Putamen (tissue), 1 donor: ENCODE results near the gene CHST11.
A peak's percentile ranks its signal among the peaks of the same experiment; 100 is the strongest.

Experiments
- DNase-seq: peaks from one replicate; pipeline ENCODE4 v3.0.0-alpha.2; 2016; ENCODE audit warnings: low spot score

Gene CHST11

DNA sequence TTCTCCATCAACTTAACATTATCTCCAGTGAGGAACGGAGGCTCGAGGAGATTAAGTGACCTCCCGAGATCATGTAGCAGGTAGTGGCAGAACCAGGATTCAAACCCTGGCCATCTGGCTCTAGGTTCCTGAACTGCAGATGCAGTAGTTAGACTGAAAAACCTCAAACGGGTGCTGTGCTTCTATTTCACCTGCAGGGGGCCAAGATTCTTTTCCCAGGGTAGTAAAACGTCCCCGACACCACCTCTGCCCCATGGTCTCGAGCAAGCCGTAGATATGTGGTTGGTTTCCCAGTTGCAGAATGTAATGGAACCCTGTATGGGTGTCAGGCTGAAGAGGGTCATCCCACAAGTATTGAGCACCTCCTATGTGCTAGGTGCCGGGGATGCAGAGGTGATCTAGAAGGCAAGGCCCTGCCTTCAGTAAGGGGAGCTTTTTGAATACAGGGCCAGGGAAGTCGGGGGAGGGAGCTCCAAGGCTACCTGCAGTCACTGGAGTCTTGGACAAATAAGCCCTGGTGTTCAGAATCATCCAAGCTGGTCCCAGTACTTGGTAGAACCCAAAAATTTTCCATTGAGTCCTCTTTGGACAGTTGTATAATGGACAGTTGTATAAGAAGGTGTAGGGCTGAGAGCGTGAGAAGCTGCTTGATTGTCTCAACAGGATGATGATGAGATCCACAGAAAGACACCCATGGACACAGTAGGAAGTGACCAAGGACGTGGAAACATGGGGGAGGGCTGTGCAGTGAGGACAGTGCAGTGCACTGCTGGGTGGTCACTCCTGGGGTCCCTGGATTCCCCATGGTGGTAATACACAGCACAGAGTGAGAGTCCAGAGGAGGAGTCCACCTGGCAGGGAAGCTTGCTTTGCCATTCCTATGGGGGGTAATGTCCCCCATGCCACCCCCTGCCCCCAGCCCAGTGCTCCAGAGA, 197.2 kb downstream of the CHST11 start:
- no peak for DNase-seq

DNA sequence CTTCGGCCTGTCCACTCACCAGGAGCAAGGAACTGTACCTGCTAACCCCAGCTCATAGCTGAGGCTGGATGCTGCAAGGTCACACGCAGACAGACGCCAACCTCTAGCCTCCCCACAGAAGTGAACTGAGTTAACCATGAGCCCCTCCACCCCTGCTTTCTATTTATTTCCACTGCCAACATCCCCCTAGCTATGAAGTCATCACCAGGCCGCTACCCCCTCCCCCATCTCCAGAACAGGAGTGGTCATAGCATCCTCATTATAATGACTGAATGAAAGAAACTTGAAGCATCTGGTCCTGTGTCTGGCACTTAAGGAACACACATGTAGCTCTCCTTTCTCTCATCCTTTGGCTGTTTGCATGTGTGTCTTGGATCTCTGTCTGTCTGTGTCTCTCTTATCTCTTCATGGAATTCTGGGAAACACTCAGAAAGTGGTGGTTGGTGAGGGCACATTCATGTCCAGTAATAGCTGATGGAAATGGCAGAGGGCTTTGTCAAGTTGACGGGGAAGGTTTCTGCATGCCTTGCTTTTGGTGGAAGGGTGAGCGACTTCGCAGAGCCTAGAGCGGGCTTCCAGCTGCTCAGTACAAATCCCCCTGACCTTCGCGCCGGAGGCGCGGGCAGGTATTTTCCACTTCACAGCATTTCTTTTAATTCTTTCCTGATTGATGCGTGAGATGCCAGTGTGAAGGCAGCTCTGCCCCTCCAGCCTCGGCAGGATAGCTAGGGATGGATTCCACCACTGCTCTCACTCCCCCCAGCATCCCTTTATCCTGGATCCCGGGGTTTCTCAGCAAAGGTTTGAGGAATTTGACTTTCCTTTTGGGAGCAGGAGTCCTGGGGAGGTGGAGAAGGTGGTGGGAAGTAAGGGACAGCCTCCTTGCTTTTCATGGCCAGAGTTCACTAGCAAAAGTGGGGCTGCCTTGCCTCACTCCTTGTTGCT, 198.2 kb downstream of the CHST11 start:
- DNase-seq: no peak

DNA sequence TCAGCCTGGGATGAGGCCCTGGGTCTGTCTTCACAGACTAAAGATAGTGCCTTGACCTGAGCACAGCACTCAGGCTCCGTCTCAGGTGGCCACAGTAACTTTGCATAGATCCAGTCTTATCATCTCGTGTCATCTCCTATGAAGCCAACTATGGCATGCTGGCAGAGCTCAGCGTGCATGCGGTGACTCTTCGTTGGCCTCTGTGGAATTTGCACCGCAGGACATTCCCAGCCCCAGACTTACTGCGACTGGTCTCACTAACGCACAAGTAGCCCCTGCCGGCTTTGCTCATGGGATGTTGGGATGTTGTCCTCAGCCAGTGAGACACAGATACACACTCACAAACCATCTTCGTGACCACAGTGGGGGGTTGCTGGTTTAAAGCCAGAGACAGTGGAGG, 199.6 kb downstream of the CHST11 start:
- no peak for DNase-seq

DNA sequence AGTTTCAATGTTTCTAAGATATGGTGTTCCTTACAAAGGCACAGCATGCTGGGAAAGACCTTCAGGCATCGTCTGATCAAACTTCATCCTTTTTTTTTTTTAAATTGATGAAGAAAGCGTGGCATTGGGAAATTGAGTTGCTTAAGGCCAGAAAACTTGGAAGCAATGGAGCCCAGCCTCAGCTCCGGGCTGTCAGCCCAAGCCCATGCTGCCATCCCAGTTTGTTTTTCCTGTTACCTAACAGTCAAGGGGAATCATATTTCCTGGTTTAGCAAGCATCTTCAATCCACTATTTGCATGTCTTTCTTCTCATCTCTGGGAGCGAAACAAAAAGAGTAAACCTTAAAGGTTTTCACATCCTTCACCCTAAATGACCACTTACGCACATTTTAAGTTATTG, 200.2 kb downstream of the CHST11 start:
- no peak for DNase-seq

DNA sequence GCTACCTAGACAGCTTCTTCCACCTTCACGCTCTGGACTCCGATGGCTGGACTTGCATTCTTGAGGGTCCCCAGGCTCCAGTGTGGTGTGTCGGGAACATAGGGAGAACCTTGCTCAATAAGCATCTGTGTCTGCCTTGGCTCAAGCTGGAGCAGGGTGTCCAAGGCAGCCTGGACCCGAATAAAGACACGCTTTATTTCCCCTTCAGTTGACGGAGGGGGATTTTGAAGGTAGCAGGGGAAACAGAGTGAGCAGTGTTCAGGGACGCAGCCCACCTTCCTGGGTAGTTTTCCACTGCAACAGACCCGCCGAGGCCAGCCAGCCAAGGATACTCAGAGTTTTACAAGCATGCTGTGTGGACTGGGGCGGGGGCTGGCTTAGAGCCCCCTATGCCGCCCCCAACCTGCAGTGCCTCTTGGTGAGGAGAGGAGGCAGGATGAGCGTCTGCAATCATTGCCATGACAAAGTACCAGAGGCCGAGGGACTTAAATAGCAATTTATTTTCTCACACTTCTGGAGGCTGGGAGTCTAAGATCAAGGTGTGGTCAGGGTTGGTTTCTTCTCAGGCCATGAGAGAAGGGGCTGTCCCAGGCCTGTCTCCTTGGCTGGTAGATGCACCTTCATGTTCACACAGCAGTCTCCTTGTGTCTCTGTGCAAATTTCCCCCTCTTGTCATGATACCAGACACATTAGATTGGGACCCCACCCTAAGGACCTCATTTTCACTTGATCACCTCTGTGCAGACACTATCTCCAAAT, 201.2 kb downstream of the CHST11 start:
- DNase-seq: no peak

DNA sequence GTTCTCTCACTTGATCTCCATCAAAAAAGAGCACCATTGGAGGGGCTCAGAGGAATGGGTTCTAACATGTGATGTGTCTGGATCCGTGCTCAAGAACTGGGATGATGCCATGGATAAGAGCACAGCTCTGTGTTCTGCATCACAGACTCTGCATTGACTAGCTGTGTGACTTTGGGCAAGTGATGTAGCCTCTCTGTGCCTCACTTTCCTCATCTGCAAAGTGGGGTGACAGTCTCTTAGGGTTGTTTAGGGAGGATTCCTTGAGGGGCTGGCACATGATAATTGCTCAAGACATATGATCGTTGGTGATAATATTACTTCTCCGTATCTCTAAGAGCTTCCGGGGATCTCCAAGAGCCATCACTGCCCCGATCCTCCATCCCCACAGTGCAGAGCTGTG, 202.3 kb downstream of the CHST11 start:
- no peak for DNase-seq

DNA sequence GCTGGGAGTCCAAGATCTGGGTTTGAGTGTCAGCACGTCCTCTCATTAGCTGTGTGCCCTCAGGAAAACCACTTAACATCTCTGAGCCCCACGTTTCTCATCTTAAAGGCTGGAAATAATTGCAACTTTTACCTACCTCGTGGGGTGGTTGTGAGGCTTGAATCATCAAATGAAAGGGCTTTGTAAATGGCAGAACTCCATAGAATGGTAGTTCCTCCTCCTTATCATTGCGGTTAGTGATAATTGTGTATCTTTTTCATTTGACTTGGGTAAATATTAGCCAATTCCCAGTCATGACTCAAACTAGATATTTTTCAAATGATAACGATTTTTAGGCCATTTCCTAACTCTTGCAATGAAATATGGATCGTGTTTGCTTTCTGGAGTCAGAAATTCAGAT, 205.5 kb downstream of the CHST11 start:
- no peak for DNase-seq

DNA sequence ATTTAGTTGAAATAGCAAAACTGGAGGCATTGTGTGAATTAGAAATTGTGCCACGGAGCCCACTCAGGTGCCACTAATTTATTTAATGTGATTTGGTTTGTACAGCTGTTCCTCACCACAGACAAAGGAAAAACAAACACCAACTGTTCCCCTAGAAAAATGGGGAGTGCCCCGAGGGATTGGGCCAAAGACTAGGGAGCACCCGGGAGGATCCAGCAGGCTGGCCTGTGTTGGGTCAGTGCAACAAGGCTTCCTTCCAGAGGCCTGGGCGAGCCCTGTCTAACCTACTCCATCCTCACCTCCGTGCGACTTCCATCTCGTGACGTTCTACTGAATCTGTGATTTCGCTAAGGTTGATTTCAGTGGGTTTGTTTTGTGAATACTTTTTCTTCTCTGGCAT, 206.2 kb downstream of the CHST11 start:
- no peak for DNase-seq

DNA sequence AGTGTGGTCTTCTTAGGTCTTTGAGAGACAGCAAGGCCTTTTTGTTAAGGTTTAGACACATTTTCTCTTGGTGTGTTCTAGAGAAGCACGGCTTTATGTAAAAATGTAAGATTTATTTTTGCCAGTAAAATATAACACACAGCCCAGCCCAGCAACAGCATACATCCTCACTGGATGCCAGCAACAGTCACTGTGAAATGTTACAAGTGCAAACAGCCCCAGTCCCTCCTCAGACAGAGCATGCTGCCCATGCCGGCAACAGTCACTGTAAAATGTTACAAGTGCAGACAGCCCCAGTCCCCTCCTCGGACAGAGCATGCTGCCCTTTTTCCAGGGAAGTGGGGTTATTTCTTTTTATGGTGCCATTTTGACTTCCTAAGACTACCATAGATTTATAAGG, 207.6 kb downstream of the CHST11 start:
- no peak for DNase-seq

DNA sequence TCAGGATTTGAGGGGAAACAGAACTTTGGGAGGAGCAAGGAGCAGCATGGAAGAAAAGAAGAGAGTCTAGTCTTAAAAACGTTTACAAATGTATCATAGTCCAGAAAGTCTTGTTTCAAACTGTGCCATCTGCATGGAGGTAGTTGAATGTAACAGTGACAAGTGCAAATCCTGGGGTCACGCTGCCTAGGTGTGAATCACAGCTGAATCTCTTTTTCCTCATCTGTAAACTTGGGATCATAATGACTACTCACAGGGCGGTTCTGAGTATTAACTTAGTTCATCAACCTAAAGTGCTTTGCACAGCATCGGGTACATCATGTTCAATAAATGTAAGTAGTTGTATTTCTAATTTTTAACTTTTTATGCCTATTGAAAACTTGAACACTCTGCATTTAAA, 208.5 kb downstream of the CHST11 start:
- no peak for DNase-seq

DNA sequence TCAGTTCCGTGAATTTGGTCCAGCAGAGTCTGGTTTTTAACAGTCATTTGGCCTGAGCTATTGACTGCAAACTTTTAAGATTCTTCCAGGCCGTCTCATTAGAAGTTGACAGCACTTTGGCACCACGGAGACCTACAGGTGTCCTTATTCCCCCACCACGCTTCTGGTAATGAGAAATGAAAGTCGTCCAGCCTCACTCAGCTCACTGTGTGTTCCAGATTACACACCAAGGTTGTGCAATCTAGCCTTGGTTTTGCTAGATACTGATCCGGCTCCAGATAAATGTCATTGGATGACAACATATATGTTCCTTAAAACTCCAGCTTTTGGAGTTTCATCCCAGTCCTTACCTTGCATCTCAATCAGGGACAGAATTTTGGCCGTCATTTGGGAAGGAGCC, 210.4 kb downstream of the CHST11 start:
- no peak for DNase-seq

DNA sequence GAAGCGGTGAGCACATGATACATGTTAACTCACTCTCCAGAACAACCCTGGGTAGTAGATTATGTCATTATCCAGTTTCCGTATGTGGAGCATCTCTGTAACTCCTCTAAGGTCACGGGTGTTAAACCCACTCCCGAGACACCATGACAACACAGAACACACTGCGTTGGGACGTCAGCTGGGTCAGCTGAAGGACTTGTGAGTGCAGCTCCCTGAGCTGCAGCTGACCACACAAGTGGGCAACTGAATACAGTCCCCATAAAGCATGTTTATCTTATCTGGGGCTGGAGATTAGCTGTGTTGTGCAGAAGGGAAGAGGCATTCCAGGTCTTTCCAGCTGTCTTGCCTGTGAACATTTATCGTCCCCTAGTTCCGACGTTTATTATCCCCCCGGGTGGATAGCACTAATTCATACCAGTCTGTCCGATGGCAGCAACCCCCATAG, 211.5 kb downstream of the CHST11 start:
- no peak for DNase-seq

DNA sequence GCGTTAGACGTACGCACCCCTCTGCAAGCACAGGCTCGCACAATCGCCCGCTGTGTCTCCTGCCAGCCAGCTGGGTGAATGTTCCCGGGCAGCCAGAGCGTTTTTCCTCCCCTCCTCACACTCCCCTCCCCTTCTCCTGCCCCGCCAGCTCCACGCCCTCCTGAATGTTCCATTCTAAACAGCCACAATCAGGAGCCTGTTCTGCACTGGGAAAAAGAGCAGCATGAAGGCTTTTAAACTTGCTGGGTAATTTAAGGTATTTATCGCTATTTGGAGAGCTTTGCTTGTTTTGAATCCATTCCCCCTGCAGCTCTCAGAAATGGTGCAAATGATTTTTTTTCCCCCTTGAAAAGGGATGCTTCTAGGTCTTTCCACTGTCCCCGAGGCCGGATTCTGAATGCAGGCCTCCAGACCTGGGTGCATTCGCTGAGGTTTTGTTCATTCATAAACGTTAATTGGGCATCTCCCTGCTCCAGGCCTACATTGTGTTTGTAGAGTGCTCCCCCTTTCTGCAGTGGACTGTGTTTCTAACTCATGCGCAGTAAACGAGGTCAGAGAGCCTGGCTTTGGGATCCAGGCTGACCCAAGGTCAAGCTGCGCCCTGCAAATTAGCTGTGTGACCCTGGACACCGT, 212.5 kb downstream of the CHST11 start:
- DNase-seq: peak; percentile 89

DNA sequence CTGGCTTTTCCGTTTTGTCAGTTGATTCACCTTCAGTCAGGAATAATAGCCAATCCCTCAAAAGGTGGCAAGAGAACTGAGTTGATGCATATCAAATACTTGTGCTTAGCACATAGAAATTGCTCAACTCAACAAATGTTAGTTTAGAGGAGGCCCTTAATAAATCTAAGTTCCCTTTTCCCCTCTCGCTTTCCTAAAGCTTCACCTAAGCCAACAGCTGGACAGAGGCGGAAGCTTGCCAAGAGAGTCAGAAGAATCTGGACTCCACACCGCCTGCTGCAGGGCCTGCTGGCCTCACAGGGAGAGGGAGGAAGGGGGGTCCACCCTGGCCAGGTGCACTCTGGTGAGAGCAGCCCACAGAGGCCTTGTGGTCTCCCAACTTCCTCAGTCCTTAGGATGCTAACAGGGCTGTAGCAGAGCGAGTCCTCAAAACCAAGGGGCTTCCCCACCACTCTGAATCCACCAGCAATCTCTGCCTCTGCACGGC, 213.1 kb downstream of the CHST11 start:
- DNase-seq: no peak

DNA sequence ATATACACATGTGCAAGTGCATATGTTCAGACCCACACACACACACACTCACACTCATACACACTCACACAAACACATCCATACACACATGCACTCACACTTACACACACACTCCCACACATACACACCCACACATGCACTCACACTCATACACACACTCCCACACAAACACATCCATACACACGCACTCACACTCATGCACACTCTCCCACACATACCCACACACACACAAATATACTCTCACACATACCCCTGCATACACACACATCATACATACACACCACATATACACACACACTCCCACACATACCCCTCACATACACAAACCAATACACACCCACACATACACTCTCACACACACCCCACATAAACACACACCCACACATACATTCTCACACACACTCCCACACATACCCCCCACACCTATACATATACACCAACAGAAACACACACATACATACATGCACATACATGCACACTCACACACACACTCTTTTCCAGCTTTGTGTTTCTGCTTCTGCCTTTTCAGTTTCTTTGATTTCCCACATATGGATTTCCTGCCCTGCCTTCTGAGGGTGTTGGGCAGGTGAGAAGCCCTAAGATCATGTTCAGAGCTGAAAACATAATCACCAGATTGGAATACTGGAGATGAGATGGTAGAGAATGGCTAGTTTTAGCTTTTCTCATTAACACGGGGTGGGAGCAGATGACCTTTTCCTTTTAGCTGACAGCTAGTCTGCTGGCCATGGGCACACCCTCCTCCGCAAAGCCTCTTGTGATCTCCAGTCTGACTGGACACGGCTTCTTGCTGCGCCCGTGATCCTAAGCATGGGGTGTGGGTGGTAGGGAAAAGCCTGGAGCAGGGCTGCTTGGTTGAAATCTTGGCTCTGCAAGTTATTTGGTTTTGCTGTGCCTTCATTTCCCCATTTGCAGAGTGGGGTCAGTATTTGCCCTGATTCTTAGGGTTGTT, 214.0 kb downstream of the CHST11 start:
- DNase-seq: no peak

DNA sequence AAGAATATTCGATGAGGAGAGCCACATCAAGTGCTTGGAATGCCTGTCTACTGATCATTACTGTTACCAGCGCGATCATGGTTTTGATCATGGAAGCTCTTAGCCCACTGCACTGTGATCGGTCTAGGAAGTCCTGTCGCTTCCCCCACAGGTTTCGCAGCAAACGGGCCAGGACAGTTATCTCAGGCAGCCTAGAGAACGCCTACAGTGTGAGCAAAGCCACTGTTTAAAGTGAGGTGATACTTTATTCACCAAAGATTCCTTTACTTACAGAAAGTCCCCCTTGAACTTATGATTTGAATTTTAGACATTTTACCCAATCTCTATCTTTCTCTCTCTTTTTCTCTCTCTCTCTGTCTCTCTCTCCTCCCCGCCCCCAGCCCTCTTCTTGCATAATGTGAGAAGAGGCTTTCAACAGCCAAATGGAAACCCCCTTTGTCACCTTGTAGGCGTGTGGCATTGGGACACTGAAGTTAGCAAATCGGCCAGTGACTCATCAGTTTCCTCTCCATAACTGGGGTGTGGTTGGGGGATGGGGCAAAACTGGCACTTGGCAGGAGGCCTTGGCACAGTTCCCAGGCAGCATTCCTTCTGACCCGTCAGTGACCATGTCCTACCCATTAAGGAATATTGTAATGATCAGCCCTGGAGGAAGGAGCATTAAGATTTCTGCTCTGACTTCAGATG, 214.8 kb downstream of the CHST11 start:
- DNase-seq: peak; percentile 27

DNA sequence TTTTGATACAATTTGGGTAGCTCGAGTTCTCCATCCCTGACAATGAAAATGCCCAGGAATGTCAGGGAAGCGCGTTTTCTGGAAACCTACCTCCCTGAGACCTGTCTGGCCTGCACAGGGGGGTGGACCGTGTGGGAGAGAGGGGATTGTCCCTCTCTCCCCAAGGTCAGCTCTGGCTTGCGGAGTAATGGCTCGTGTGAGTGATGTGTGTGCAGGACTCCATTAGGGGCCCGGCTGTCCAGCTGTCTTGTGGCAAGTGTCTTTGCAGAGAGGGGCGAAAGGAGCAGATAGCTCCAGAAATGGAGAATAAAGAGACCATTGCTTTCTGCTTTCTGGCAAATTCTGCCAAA, 215.3 kb downstream of the CHST11 start:
- no peak for DNase-seq

DNA sequence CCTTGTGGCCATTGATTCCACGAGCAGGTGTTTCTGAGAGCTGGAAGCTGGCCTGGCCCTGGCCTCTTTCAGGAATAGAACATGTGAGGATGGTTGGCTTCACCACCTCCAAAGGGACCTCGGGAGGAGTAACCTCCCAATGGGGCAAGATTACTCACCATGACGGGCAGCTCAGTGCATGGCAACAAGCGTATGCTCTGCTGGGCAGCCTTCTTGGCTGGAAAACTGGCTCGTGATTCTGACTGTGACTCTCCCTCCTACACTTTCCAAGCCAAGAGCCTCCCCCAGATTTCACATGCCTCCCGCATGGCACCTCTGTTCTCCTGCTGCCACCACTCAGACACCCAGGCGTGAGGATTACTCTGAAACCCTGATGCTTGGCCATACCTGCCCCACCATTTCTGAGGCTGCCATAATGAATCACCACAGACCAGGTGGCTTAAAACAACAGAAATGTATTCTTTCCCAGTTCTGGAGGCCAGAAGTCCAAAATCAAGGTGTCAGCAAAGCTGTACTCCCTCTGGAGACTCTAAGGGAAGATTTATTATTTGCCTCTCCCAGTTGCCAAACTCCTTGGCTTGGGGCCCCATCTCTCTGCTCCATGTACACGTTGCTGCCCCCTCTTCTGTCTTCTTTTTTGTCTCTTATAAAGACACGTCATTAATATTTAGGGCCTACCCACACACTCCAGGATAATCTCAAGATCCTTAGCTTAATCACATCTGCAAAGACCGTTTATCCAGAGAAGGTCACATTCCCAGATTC, 215.9 kb downstream of the CHST11 start:
- DNase-seq: no peak

DNA sequence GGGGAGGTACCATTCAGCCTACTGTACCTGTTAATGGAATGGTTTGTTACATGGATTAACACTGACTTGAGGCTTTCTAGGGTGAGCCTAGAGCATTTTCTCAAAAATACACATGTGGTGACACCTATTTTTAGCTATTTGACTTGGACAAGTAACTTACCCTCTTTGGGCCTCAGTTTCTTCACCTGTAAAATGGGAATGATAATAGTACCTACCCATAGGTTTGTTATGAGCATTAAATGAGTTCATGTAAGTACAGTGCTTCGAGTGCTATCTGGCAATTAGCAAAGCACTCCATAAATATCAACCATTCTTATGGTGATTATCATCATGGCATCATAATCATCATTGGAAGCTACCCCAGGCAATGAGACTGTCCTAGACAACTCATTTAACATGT, 216.5 kb downstream of the CHST11 start:
- DNase-seq: no peak
